Small intestine (tissue), 7 donors: Measurements from ENCODE around the gene SCYGR7. TPM values are rescaled to one million over a fixed set of nuclear protein-coding genes. Genes with fewer than 3 reads are reported as not detected.

Experiments used
- DNase-seq, 2 donors: peaks; one replicate each; pipeline versions ENCODE4 v3.0.0 to v3.0.0-alpha.2; 2013
- FAIRE-seq: peaks from 2 replicates; lab custom pipeline; 2012; peaks lifted over from hg19 to GRCh38; lab: Jason Lieb, UNC
- H3K27ac ChIP-seq, 3 donors: one replicate each; pipeline ENCODE4 v1.5.1; 2013; ENCODE audit warnings: low read length in 2 of 3, mild to moderate bottlenecking in 2 of 3, control low read depth in 1 of 3, inconsistent platforms in 1 of 3, low read depth in 1 of 3, moderate library complexity in 1 of 3
- H3K27me3 ChIP-seq, 3 donors: one replicate each; pipeline ENCODE4 v1.6.1; 2013; ENCODE audit warnings: low read length in 3 of 3, inconsistent platforms in 1 of 3; ENCODE audit not compliant: control insufficient read depth in 3 of 3, insufficient read depth in 3 of 3
- H3K36me3 ChIP-seq, 3 donors: one replicate each; pipeline ENCODE4 v1.6.1; 2013; ENCODE audit warnings: low read length in 3 of 3, inconsistent platforms in 1 of 3, low read depth in 1 of 3, mild to moderate bottlenecking in 1 of 3, moderate library complexity in 1 of 3; ENCODE audit not compliant: control insufficient read depth in 3 of 3, insufficient read depth in 2 of 3
- H3K4me1 ChIP-seq, 3 donors: one replicate each; pipeline ENCODE4 v1.6.1; 2013; ENCODE audit warnings: low read length in 2 of 3, inconsistent platforms in 1 of 3, low read depth in 1 of 3, mild to moderate bottlenecking in 1 of 3, moderate library complexity in 1 of 3; ENCODE audit not compliant: control insufficient read depth in 3 of 3, insufficient read depth in 2 of 3
- H3K4me3 ChIP-seq, 3 donors: one replicate each; pipeline ENCODE4 v1.5.1; 2013; ENCODE audit warnings: low read length in 3 of 3, control low read depth in 1 of 3, inconsistent platforms in 1 of 3, low read depth in 1 of 3, mild to moderate bottlenecking in 1 of 3, moderate library complexity in 1 of 3
- H3K9me3 ChIP-seq, 2 donors: one replicate each; pipeline ENCODE4 v1.6.1; 2013; ENCODE audit warnings: low read depth in 1 of 2, low read length in 1 of 2; ENCODE audit not compliant: control insufficient read depth in 2 of 2, insufficient read depth in 1 of 2
- whole genome bisulfite sequencing, 3 donors: extraction: QIAGEN DNeasy Blood & Tissue Kit; methylation state at CpG; one replicate each; pipeline ENCODE4 v1.1.7; 2013; 5-methylcytosine and 5-hydroxymethylcytosine counted together
- polyA plus RNA-seq, 4 donors: library from polyadenylated mRNA; stranded (reverse) in 3 of 4; unstranded in 1 of 4; fragments of 200-250 nt in 3 of 4; fragments of 120-200 nt in 1 of 4; gene quantifications; one replicate each; pipeline versions ENCODE4 v1.2.1 to v1.2.3, GENCODE V29; 2013
- donor health status: healthy with polysubstance abuse.
- donor health status: control.
- donor health status: control.
- donor health status: Bipolar disorder and iron deficiency.
- donor health status: healthy.

The SCYGR7 gene
- polyA plus RNA-seq, 4 donors, result not detected

DNA sequence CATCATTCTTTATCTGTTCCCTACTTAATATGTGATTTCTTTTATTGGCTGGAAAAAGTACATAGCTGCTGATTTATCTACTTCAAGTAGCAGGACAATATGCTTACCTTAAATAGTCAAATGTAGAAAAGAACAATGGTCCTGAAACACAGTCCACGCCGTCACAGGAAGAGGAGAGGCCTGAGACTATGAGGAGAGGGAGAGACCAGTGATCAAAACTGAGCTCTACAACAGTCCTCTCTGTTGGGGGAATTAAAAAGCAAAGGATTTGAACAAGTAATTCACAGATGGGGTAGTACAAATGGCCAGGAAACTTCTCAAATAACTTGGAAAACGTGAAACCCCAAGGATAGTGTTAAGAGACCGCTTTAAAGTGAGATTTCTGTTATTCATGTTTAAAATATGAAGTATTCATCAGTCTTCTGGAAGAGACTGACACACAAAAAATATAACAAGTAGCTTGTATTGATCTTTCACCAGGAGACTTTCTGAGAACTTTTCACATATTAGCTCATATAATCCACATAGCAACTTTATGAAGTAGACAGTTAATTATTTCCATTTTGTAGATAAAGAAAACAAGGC, 37.7 kb downstream of the SCYGR7 start:
- DNase-seq (no peak), FAIRE-seq (no peak)
- Histone ChIP-seq H3K36me3 (no peaks in the 10 kb centered on the region), H3K4me1 (peaks cover 0 to 18% (median 8%) of the 10 kb centered on the region in 3 donors), H3K4me3 (no peak overlapping the region), H3K27me3 (no peaks in the 10 kb centered on the region), H3K27ac (peak overlapping the region in 2 of 3 donors; percentile 24 to 36), H3K9me3 (no peaks in the 10 kb centered on the region)
- WGBS, 3 donors, result 20 to 48% (median 34%) methylated on average over 4 of the region's 4 CpGs

GRCh38 chr2:227766373-227766883, 38.3 kb downstream of the SCYGR7 start:
- no peak for FAIRE-seq
- peak overlapping the region in 1 of 3 donors; percentile 36 for H3K27ac ChIP-seq

DNA sequence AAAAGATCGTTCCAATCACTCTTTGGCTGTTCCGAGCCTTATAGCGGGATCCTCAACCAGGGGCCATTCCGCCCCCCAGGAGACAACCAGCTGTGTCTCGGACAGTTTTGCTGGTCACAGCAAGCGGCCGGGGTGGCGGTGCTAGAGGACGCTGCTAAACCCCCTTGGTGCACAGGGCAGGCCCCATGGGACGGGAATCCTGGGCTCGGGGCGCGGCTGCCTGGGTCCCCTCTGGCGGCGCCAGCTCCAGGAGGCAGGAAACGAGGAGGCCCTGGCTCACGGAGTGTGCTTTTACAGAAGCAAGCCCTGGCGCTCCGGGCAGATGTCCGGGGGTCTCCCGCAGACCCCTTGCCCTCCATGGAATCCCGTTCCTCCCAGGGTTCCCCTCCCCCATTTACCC, 39.7 kb downstream of the SCYGR7 start:
- H3K36me3 ChIP-seq, result no peaks in the 10 kb centered on the region
- FAIRE-seq (no peak), DNase-seq (no peak)
- no peaks in the 10 kb centered on the region for H3K9me3 ChIP-seq
- H3K4me3 ChIP-seq, result no peak overlapping the region
- H3K27me3 ChIP-seq, result no peaks in the 10 kb centered on the region
- no peak overlapping the region for H3K27ac ChIP-seq
- 93 to 97% (median 97%) methylated on average over 20 to 22 of the region's 22 CpGs for WGBS, 3 donors
- peaks cover 0 to 5% (median 3%) of the 10 kb centered on the region in 3 donors for H3K4me1 ChIP-seq

More at GRCh38 chr2:227766373-227766883, 38.3 kb downstream of the SCYGR7 start:
- no peaks in the 10 kb centered on the region for H3K27me3 ChIP-seq
- 11 to 20% (median 14%) methylated on average over 11 of the region's 11 CpGs for WGBS, 3 donors
- H3K4me1 ChIP-seq, result peaks cover 0 to 13% (median 5%) of the 10 kb centered on the region in 3 donors
- H3K9me3 ChIP-seq, result no peaks in the 10 kb centered on the region
- no peaks in the 10 kb centered on the region for H3K36me3 ChIP-seq
- H3K4me3 ChIP-seq, result no peak overlapping the region
- DNase-seq, result peak; percentile 85 to 88

GRCh38 chr2:227772197-227772661, 44.1 kb downstream of the SCYGR7 start:
- no peaks in the 10 kb centered on the region for H3K27me3 ChIP-seq
- no peak for DNase-seq
- peaks cover 0 to 8% (median 0%) of the 10 kb centered on the region in 3 donors for H3K4me1 ChIP-seq
- H3K27ac ChIP-seq, result peak overlapping the region in 1 of 3 donors; percentile 1
- no peak overlapping the region for H3K4me3 ChIP-seq
- 70 to 79% (median 74%) methylated on average over 5 of the region's 5 CpGs for WGBS, 3 donors
- FAIRE-seq, result no peak
- H3K9me3 ChIP-seq, result no peaks in the 10 kb centered on the region
- no peaks in the 10 kb centered on the region for H3K36me3 ChIP-seq

GRCh38 chr2:227772932-227773331, 44.8 kb downstream of the SCYGR7 start:
- 62 to 70% (median 65%) methylated on average over 2 of the region's 2 CpGs for WGBS, 3 donors
- FAIRE-seq (no peak), DNase-seq (no peak)
- no peak overlapping the region for H3K4me3 ChIP-seq
- no peaks in the 10 kb centered on the region for H3K27me3 ChIP-seq
- no peaks in the 10 kb centered on the region for H3K36me3 ChIP-seq
- no peak overlapping the region for H3K27ac ChIP-seq
- H3K9me3 ChIP-seq, result no peaks in the 10 kb centered on the region
- peaks cover 0 to 8% (median 0%) of the 10 kb centered on the region in 3 donors for H3K4me1 ChIP-seq

DNA sequence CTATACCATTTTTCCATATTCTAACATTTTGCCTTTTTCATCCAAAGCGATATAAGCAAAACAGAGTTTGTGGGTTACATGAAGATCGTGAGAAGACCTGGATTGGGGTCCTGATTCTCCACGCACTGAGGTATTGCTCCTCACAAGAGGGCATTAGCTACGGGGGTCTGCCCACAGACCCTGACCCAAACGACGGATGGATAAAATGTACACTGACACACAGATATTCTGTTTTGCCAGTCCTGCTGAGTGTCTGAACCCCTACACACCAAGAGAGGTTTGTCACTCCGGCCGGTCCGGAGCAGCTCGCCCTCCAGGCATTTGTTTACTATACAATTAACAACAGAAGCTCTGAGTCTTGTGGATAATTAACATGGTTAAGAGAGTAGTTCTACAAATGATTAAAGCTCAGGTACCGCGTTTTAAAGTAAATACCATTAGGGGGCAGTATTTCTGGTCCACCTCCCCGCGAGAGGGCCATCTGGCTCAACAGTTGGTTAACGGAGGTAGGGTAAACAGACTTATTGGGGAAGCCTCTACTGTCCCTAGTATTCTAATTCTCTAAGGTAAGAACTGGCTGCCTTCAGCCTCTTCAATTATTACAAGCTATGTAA, 46.0 kb downstream of the SCYGR7 start:
- Histone ChIP-seq H3K27ac (no peak overlapping the region), H3K36me3 (no peaks in the 10 kb centered on the region), H3K4me1 (peaks cover 0 to 8% (median 0%) of the 10 kb centered on the region in 3 donors), H3K4me3 (no peak overlapping the region), H3K27me3 (no peaks in the 10 kb centered on the region), H3K9me3 (no peaks in the 10 kb centered on the region)
- 52 to 74% (median 63%) methylated on average over 15 of the region's 15 CpGs for WGBS, 3 donors
- FAIRE-seq, result no peak
- DNase-seq, result peak; percentile 29 to 41

- peak in 1 of 2 donors; percentile 23 for DNase-seq
- H3K27ac ChIP-seq, result no peak overlapping the region
- FAIRE-seq, result no peak
- H3K36me3 ChIP-seq, result no peaks in the 10 kb centered on the region
- H3K27me3 ChIP-seq, result no peaks in the 10 kb centered on the region
- H3K4me1 ChIP-seq, result peaks cover 0 to 8% (median 0%) of the 10 kb centered on the region in 3 donors
- no peak overlapping the region for H3K4me3 ChIP-seq
- no peaks in the 10 kb centered on the region for H3K9me3 ChIP-seq
- WGBS, 3 donors, result 29 to 63% (median 53%) methylated on average over 6 of the region's 6 CpGs
Measured at GRCh38 chr2:227774895-227775842, 47.0 kb downstream of the SCYGR7 start.
